Uterus (tissue), 2 donors: Measurements from ENCODE around the gene KIAA1755.

Experiments
- CTCF ChIP-seq, 4 experiments: fragments of 200-600 bp in 2 of 4; fragments of 450-650 bp in 2 of 4; sonication (generic) in 2 of 4; IDR thresholded peaks; one replicate each; pipeline ENCODE4 v1.5.1; 2016 to 2019; ENCODE audit warnings: antibody characterized with exemption in 4 of 4, mild to moderate bottlenecking in 2 of 4, moderate library complexity in 1 of 4
- POLR2A ChIP-seq, 2 donors: fragments of 450-650 bp; IDR thresholded peaks; one replicate each; pipeline ENCODE4 v1.6.1; 2016; ENCODE audit warnings: antibody characterized with exemption in 2 of 2, mild to moderate bottlenecking in 1 of 2, moderate library complexity in 1 of 2

GRCh38 chr20:38291966-38292365 lies 31.4 kb upstream of the KIAA1755 start:
- TF ChIP-seq POLR2A (IDR thresholded peaks at IDR 0.05) (no peak), CTCF (IDR thresholded peaks at IDR 0.05) (no peak)
